Activated CD8-positive, alpha-beta T cell treated with anti-CD3 and anti-CD28 coated beads, Interleukin-2, amount 10 ng/mL, durations not matched to agents 7 days and 5 days (primary cell): Measurements from ENCODE around the gene PDE3A. TPM values are rescaled to one million over a fixed set of nuclear protein-coding genes. Genes with fewer than 3 reads are reported as not detected.

Source experiments
- ATAC-seq: fragments of 150-1000 bp; cut with Tn5 transposase; one replicate; pipeline ENCODE4 v1.10.0; 2021; ENCODE audit warnings: moderate library complexity
- CTCF ChIA-PET: fragments of 350-600 bp; sonication (Branson Sonifier 250); formaldehyde crosslinking; loops from one replicate; lab custom pipeline; 2021; ENCODE audit warnings: antibody characterized with exemption; lab: Charles Lee
- POLR2A ChIA-PET: fragments of 350-600 bp; sonication (Branson Sonifier 250); formaldehyde crosslinking; loops from one replicate; lab custom pipeline; 2021; ENCODE audit warnings: antibody characterized with exemption; lab: Charles Lee
- DNase-seq: peaks from one replicate; pipeline ENCODE4 v3.0.0-alpha.2; 2020
- H3K27ac Mint-ChIP-seq: one replicate; pipeline ENCODE4 v1.8.0; 2021; ENCODE audit warnings: mild to moderate bottlenecking, mixed read lengths
- H3K27me3 Mint-ChIP-seq: one replicate; pipeline ENCODE4 v1.8.0; 2021; ENCODE audit warnings: low read depth, mixed read lengths
- H3K36me3 Mint-ChIP-seq: one replicate; pipeline ENCODE4 v1.8.0; 2021; ENCODE audit warnings: low read depth, mixed read lengths
- H3K4me1 Mint-ChIP-seq: one replicate; pipeline ENCODE4 v1.8.0; 2021; ENCODE audit warnings: low read depth, mixed read lengths
- H3K4me3 Mint-ChIP-seq: one replicate; pipeline ENCODE4 v1.8.0; 2021; ENCODE audit warnings: mild to moderate bottlenecking, mixed read lengths
- H3K9me3 Mint-ChIP-seq: one replicate; pipeline ENCODE4 v1.8.0; 2022; ENCODE audit warnings: mixed read lengths; ENCODE audit not compliant: insufficient read depth
- total RNA-seq, 2 experiments: library from RNA; stranded (reverse); gene quantifications; one replicate each; pipeline ENCODE4 v1.2.3, GENCODE V29; 2021

The PDE3A gene
- total RNA-seq, 2 experiments from 2014 or later = not detected

- CTCF ChIA-PET = no interaction called here
- H3K9me3 Mint-ChIP-seq = no peaks in the 10 kb centered on the region
- H3K4me1 Mint-ChIP-seq = no peaks in the 10 kb centered on the region
- POLR2A ChIA-PET = no interaction called here
- H3K27ac Mint-ChIP-seq = no peak overlapping the region
- H3K36me3 Mint-ChIP-seq = no peaks in the 10 kb centered on the region
- no peaks in the 10 kb centered on the region for H3K27me3 Mint-ChIP-seq
- H3K4me3 Mint-ChIP-seq = no peak overlapping the region
- no peak for DNase-seq
- ATAC-seq = no peak
Observed at GRCh38 chr12:20469756-20470155, 101.4 kb downstream of the PDE3A start.

GRCh38 chr12:20472102-20472782, 103.9 kb downstream of the PDE3A start:
- Mint-ChIP-seq H3K27ac (no peak overlapping the region), H3K36me3 (no peaks in the 10 kb centered on the region), H3K4me1 (no peaks in the 10 kb centered on the region), H3K4me3 (no peak overlapping the region), H3K27me3 (no peaks in the 10 kb centered on the region), H3K9me3 (no peaks in the 10 kb centered on the region)
- DNase-seq (no peak), ATAC-seq (no peak)
- ChIA-PET CTCF (no interaction called here), POLR2A (no interaction called here)

- Mint-ChIP-seq H3K4me3 (no peak overlapping the region), H3K9me3 (no peaks in the 10 kb centered on the region), H3K4me1 (no peaks in the 10 kb centered on the region), H3K27me3 (no peaks in the 10 kb centered on the region), H3K27ac (no peak overlapping the region), H3K36me3 (no peaks in the 10 kb centered on the region)
- ATAC-seq = no peak
- ChIA-PET CTCF (no interaction called here), POLR2A (no interaction called here)
- no peak for DNase-seq
Observed at GRCh38 chr12:20473133-20473532, 104.8 kb downstream of the PDE3A start.

- no peak for DNase-seq
- H3K36me3 Mint-ChIP-seq = no peaks in the 10 kb centered on the region
- no peaks in the 10 kb centered on the region for H3K27me3 Mint-ChIP-seq
- H3K4me1 Mint-ChIP-seq = no peaks in the 10 kb centered on the region
- CTCF ChIA-PET = no interaction called here
- ATAC-seq = no peak
- no peak overlapping the region for H3K27ac Mint-ChIP-seq
- POLR2A ChIA-PET = no interaction called here
- no peak overlapping the region for H3K4me3 Mint-ChIP-seq
- H3K9me3 Mint-ChIP-seq = no peaks in the 10 kb centered on the region
Observed at GRCh38 chr12:20474016-20474415, 105.7 kb downstream of the PDE3A start.

- no peaks in the 10 kb centered on the region for H3K36me3 Mint-ChIP-seq
- H3K27me3 Mint-ChIP-seq = no peaks in the 10 kb centered on the region
- DNase-seq (no peak), ATAC-seq (no peak)
- no peak overlapping the region for H3K4me3 Mint-ChIP-seq
- H3K27ac Mint-ChIP-seq = no peak overlapping the region
- ChIA-PET POLR2A (no interaction called here), CTCF (no interaction called here)
- H3K4me1 Mint-ChIP-seq = no peaks in the 10 kb centered on the region
- H3K9me3 Mint-ChIP-seq = no peaks in the 10 kb centered on the region
Observed at GRCh38 chr12:20474443-20474842, 106.1 kb downstream of the PDE3A start.

GRCh38 chr12:20475542-20475941, 107.2 kb downstream of the PDE3A start:
- no peak for DNase-seq
- CTCF ChIA-PET = no interaction called here
- Mint-ChIP-seq H3K27me3 (no peaks in the 10 kb centered on the region), H3K4me1 (no peaks in the 10 kb centered on the region), H3K4me3 (no peak overlapping the region), H3K9me3 (no peaks in the 10 kb centered on the region), H3K27ac (no peak overlapping the region), H3K36me3 (no peaks in the 10 kb centered on the region)
- POLR2A ChIA-PET = no interaction called here
- no peak for ATAC-seq

- H3K27ac Mint-ChIP-seq = no peak overlapping the region
- DNase-seq (no peak), ATAC-seq (no peak)
- POLR2A ChIA-PET = no interaction called here
- H3K4me1 Mint-ChIP-seq = no peaks in the 10 kb centered on the region
- no peaks in the 10 kb centered on the region for H3K9me3 Mint-ChIP-seq
- no peaks in the 10 kb centered on the region for H3K36me3 Mint-ChIP-seq
- H3K4me3 Mint-ChIP-seq = no peak overlapping the region
- H3K27me3 Mint-ChIP-seq = no peaks in the 10 kb centered on the region
- CTCF ChIA-PET = no interaction called here
Observed at GRCh38 chr12:20476551-20476950, 108.2 kb downstream of the PDE3A start.

- H3K27me3 Mint-ChIP-seq = no peaks in the 10 kb centered on the region
- ChIA-PET POLR2A (no interaction called here), CTCF (no interaction called here)
- no peak for ATAC-seq
- DNase-seq = no peak
- H3K36me3 Mint-ChIP-seq = no peaks in the 10 kb centered on the region
- H3K4me1 Mint-ChIP-seq = no peaks in the 10 kb centered on the region
- H3K9me3 Mint-ChIP-seq = no peaks in the 10 kb centered on the region
- H3K4me3 Mint-ChIP-seq = no peak overlapping the region
- no peak overlapping the region for H3K27ac Mint-ChIP-seq
Observed at GRCh38 chr12:20477255-20477654, 108.9 kb downstream of the PDE3A start.

- no peaks in the 10 kb centered on the region for H3K27me3 Mint-ChIP-seq
- H3K9me3 Mint-ChIP-seq = no peaks in the 10 kb centered on the region
- ChIA-PET POLR2A (no interaction called here), CTCF (no interaction called here)
- ATAC-seq (no peak), DNase-seq (no peak)
- no peaks in the 10 kb centered on the region for H3K36me3 Mint-ChIP-seq
- H3K27ac Mint-ChIP-seq = no peak overlapping the region
- no peak overlapping the region for H3K4me3 Mint-ChIP-seq
- H3K4me1 Mint-ChIP-seq = no peaks in the 10 kb centered on the region
Observed at GRCh38 chr12:20477672-20478071, 109.3 kb downstream of the PDE3A start.

GRCh38 chr12:20482491-20483054, 114.2 kb downstream of the PDE3A start:
- DNase-seq (no peak), ATAC-seq (no peak)
- Mint-ChIP-seq H3K4me1 (no peaks in the 10 kb centered on the region), H3K27ac (no peak overlapping the region), H3K4me3 (no peak overlapping the region), H3K9me3 (no peaks in the 10 kb centered on the region), H3K27me3 (no peaks in the 10 kb centered on the region), H3K36me3 (no peaks in the 10 kb centered on the region)
- POLR2A ChIA-PET = no interaction called here
- CTCF ChIA-PET = no interaction called here

GRCh38 chr12:20483776-20484175, 115.4 kb downstream of the PDE3A start:
- Mint-ChIP-seq H3K9me3 (no peaks in the 10 kb centered on the region), H3K4me3 (no peak overlapping the region), H3K4me1 (no peaks in the 10 kb centered on the region), H3K27ac (no peak overlapping the region), H3K36me3 (no peaks in the 10 kb centered on the region), H3K27me3 (no peaks in the 10 kb centered on the region)
- no peak for ATAC-seq
- ChIA-PET CTCF (no interaction called here), POLR2A (no interaction called here)
- DNase-seq = no peak

- ChIA-PET CTCF (no interaction called here), POLR2A (no interaction called here)
- no peak overlapping the region for H3K4me3 Mint-ChIP-seq
- H3K4me1 Mint-ChIP-seq = no peaks in the 10 kb centered on the region
- H3K36me3 Mint-ChIP-seq = no peaks in the 10 kb centered on the region
- no peaks in the 10 kb centered on the region for H3K9me3 Mint-ChIP-seq
- H3K27ac Mint-ChIP-seq = no peak overlapping the region
- ATAC-seq = no peak
- no peak for DNase-seq
- no peaks in the 10 kb centered on the region for H3K27me3 Mint-ChIP-seq
Observed at GRCh38 chr12:20486233-20486632, 117.9 kb downstream of the PDE3A start.

- H3K27me3 Mint-ChIP-seq = no peaks in the 10 kb centered on the region
- ATAC-seq (no peak), DNase-seq (no peak)
- H3K4me3 Mint-ChIP-seq = no peak overlapping the region
- H3K4me1 Mint-ChIP-seq = peaks cover 5% of the 10 kb centered on the region
- POLR2A ChIA-PET = no interaction called here
- CTCF ChIA-PET = no interaction called here
- no peak overlapping the region for H3K27ac Mint-ChIP-seq
- no peaks in the 10 kb centered on the region for H3K36me3 Mint-ChIP-seq
- H3K9me3 Mint-ChIP-seq = no peaks in the 10 kb centered on the region
Observed at GRCh38 chr12:20487519-20487918, 119.2 kb downstream of the PDE3A start.
